HepG2 (cell line): ENCODE data around the gene TANGO2. TPM values are rescaled to one million over a fixed set of nuclear protein-coding genes. Genes with fewer than 3 reads are reported as not detected.

Source experiments
- ATAC-seq: fragments of 200-7000 bp; cut with Tn5 transposase; 3 replicates; pipeline ENCODE4 v1.9.1; 2020; ENCODE audit warnings: mild to moderate bottlenecking, moderate library complexity
- BruUV-seq: library from RNA; stranded (reverse); fragments of 400-500 nt; replicated peaks from 2 replicates; lab custom pipeline; 2021; lab: Mats Ljungman, UMichigan
- CTCF ChIA-PET: fragments of 300-600 bp; formaldehyde crosslinking; extraction: SDS; loops from one replicate; lab custom pipeline; 2021; ENCODE audit warnings: low total read pairs, inconsistent platforms, low intra/inter-chr PET ratio; lab: Yijun Ruan, JAX
- POLR2A ChIA-PET: fragments of 350-600 bp; sonication (Branson Sonifier 250); formaldehyde crosslinking; loops from one replicate; lab custom pipeline; 2020; ENCODE audit warnings: antibody characterized with exemption, inconsistent platforms; lab: Yijun Ruan, JAX
- DNase-seq: peaks from one replicate; pipeline ENCODE4 v3.0.0-alpha.2; 2015; ENCODE audit warnings: low spot score
- FAIRE-seq: peaks from 3 replicates; lab custom pipeline; 2011; peaks lifted over from hg19 to GRCh38; lab: Jason Lieb, UNC
- H2AFZ ChIP-seq: one replicate; pipeline ENCODE4 v1.6.1; 2011; ENCODE audit warnings: low read length, inconsistent platforms
- H3K27ac ChIP-seq: fragments of 300-600 bp; 3 replicates; pipeline ENCODE4 v1.8.0; 2011; ENCODE audit warnings: mixed run types, mild to moderate bottlenecking, mixed read lengths, low read length, inconsistent platforms; ENCODE audit not compliant: insufficient read depth; ENCODE audit errors: extremely low read length
- H3K27me3 ChIP-seq, 2 experiments: fragments of 200-600 bp in 1 of 2; 2 replicates in 1 of 2; 3 replicates in 1 of 2; pipeline versions ENCODE4 v1.6.0 to v1.8.0; 2011; ENCODE audit warnings: low read length in 2 of 2, mild to moderate bottlenecking in 2 of 2, moderate library complexity in 2 of 2, inconsistent platforms in 1 of 2; ENCODE audit not compliant: insufficient read depth in 2 of 2, control insufficient read depth in 1 of 2
- H3K36me3 ChIP-seq, 2 experiments: fragments of 200-600 bp in 1 of 2; replicated peaks in 1 of 2; 2 replicates in 1 of 2; 3 replicates in 1 of 2; pipeline versions ENCODE4 v1.5.1 to v1.8.0; 2011; ENCODE audit warnings: low read length in 2 of 2, inconsistent platforms in 1 of 2; ENCODE audit not compliant: insufficient read depth in 2 of 2, control insufficient read depth in 1 of 2
- H3K4me1 ChIP-seq: 2 replicates; pipeline ENCODE4 v1.5.1; 2012; ENCODE audit warnings: low read length, inconsistent platforms; ENCODE audit not compliant: insufficient read depth
- H3K4me2 ChIP-seq: 2 replicates; pipeline ENCODE4 v1.6.0; 2011; ENCODE audit warnings: low read depth, low read length, inconsistent platforms
- H3K4me3 ChIP-seq, 3 experiments: fragments of 200-600 bp in 1 of 3; sonication (generic), shearing (Covaris generic) in 1 of 3; replicated peaks in 1 of 3; 2 replicates each; pipeline ENCODE4 v1.5.1; 2011 to 2016; ENCODE audit warnings: low read length in 3 of 3, inconsistent platforms in 2 of 3, low read depth in 2 of 3, mild to moderate bottlenecking in 2 of 3, control low read depth in 1 of 3, mixed read lengths in 1 of 3; ENCODE audit not compliant: insufficient read depth in 1 of 3
- H3K79me2 ChIP-seq: one replicate; pipeline ENCODE4 v1.6.1; 2011; ENCODE audit warnings: low read length, inconsistent platforms; ENCODE audit not compliant: insufficient read depth
- H3K9ac ChIP-seq: 2 replicates; pipeline ENCODE4 v1.6.0; 2011; ENCODE audit warnings: mild to moderate bottlenecking, low read depth, low read length, inconsistent platforms; ENCODE audit not compliant: insufficient read depth
- H3K9me3 ChIP-seq: 2 replicates; pipeline ENCODE4 v1.5.1; 2012; ENCODE audit warnings: mild to moderate bottlenecking, low read length
- H4K20me1 ChIP-seq: 2 replicates; pipeline ENCODE4 v1.6.0; 2011; ENCODE audit warnings: inconsistent platforms, mild to moderate bottlenecking, low read length, moderate library complexity; ENCODE audit not compliant: insufficient read depth
- AGO2 ChIP-seq: fragments of 200-400 bp; formaldehyde crosslinking; optimal IDR thresholded peaks from 2 replicates; pipeline ENCODE3; 2017; ENCODE audit warnings: mild to moderate bottlenecking, low read depth, low read length, moderate library complexity
- FOSL1 ChIP-seq: sonication (generic); formaldehyde crosslinking; IDR thresholded peaks from 2 replicates; pipeline ENCODE4 v1.9.0; 2021; ENCODE audit warnings: missing genetic modification reagents, borderline replicate concordance
- GZF1 ChIP-seq: sonication (generic); formaldehyde crosslinking; IDR thresholded peaks from 2 replicates; pipeline ENCODE4 v1.5.1; 2020; ENCODE audit warnings: mild to moderate bottlenecking, missing genetic modification reagents
- HDAC6 ChIP-seq: fragments of 200-600 bp; sonication (generic); IDR thresholded peaks from 2 replicates; pipeline ENCODE4 v1.7.0; 2017; ENCODE audit warnings: mild to moderate bottlenecking, antibody characterized with exemption, low read length, low read depth
- NFATC3 ChIP-seq: sonication (generic); formaldehyde crosslinking; IDR thresholded peaks from 2 replicates; pipeline ENCODE4 v1.5.1; 2020; ENCODE audit warnings: mild to moderate bottlenecking, missing genetic modification reagents
- POLR2G ChIP-seq: fragments of 200-400 bp; formaldehyde crosslinking; IDR thresholded peaks from 2 replicates; pipeline ENCODE4 v1.6.1; 2018; ENCODE audit warnings: mild to moderate bottlenecking, low read depth, low read length, moderate library complexity
- TAF1 ChIP-seq: sonication (generic); formaldehyde crosslinking; IDR thresholded peaks from 2 replicates; pipeline ENCODE4 v1.4.0; 2020; ENCODE audit warnings: missing genetic modification reagents
- ZNF101 ChIP-seq: sonication (generic); formaldehyde crosslinking; IDR thresholded peaks from 2 replicates; pipeline ENCODE4 v1.4.0; 2020; ENCODE audit warnings: mild to moderate bottlenecking, low read depth, missing genetic modification reagents, borderline replicate concordance
- ZNF160 ChIP-seq: sonication (generic); formaldehyde crosslinking; IDR thresholded peaks from 2 replicates; pipeline ENCODE4 v1.8.0; 2022; ENCODE audit warnings: mild to moderate bottlenecking, inconsistent platforms, missing genetic modification reagents
- ZNF441 ChIP-seq: sonication (generic); formaldehyde crosslinking; IDR thresholded peaks from 2 replicates; pipeline ENCODE4 v1.7.0; 2021; ENCODE audit warnings: missing genetic modification reagents, borderline replicate concordance
- ZNF549 ChIP-seq: sonication (generic); formaldehyde crosslinking; IDR thresholded peaks from 2 replicates; pipeline ENCODE4 v1.5.0; 2020; ENCODE audit warnings: missing genetic modification reagents
- ZNF556 ChIP-seq: sonication (generic); formaldehyde crosslinking; IDR thresholded peaks from 2 replicates; pipeline ENCODE4 v1.4.0; 2020; ENCODE audit warnings: mild to moderate bottlenecking, missing genetic modification reagents, borderline replicate concordance
- ZNF557 ChIP-seq: sonication (generic); formaldehyde crosslinking; IDR thresholded peaks from 2 replicates; pipeline ENCODE4 v1.4.0; 2020; ENCODE audit warnings: missing genetic modification reagents
- ZNF772 ChIP-seq: sonication (generic); formaldehyde crosslinking; IDR thresholded peaks from 2 replicates; pipeline ENCODE4 v1.5.0; 2020; ENCODE audit warnings: mild to moderate bottlenecking, missing genetic modification reagents
- WGBS: methylation state at CpG from one replicate; pipeline ENCODE4 v1.1.6; 2017; ENCODE audit warnings: low lambda C conversion rate; 5-methylcytosine and 5-hydroxymethylcytosine counted together
- in situ Hi-C: cut with HindIII; loops from 2 replicates; pipeline ENCODE4 v1.10.0; 2017; ENCODE audit warnings: low pct_unique_long_range_greater_than_20kb; ENCODE audit not compliant: extremely low pct_ligation_motif_present
- intact Hi-C: fragments of 100-400 bp; cut with micrococcal nuclease; formaldehyde crosslinking; loops from one replicate; pipeline ENCODE4 v1.10.0; 2022; ENCODE audit not compliant: unreplicated experiment
- polyA plus RNA-seq, 8 experiments: library from polyadenylated mRNA; depleted of rRNA in 3 of 8; stranded (reverse) in 7 of 8; unstranded in 1 of 8; fragments of >200 nt; fragmentation: Illumina TruSeq in 4 of 8; extraction: Trizol in 4 of 8; gene quantifications; 2 replicates each; pipeline versions ENCODE4 v1.2.1 to v1.2.3, GENCODE V29; 2011 to 2016; ENCODE audit warnings: low read depth in 4 of 8, missing spikeins in 1 of 8, mixed read lengths in 1 of 8; ENCODE audit not compliant: insufficient read depth in 1 of 8
- total RNA-seq, 5 experiments: library from RNA; depleted of rRNA; stranded (reverse); fragments of >200 nt; fragmentation: Illumina TruSeq; extraction: Trizol; gene quantifications; 2 replicates each; pipeline ENCODE4 v1.2.3, GENCODE V29; 2016; ENCODE audit warnings: low read depth in 1 of 5
- TF ChIP-seq, protein P1 (sequence below): sonication (generic); formaldehyde crosslinking; IDR thresholded peaks from 2 replicates; pipeline ENCODE4 v1.4.0; 2020; ENCODE audit warnings: missing genetic modification reagents

The TANGO2 gene
- total and polyA plus RNA-seq, 2 of the 13 experiments (the other 11 are each of a cell fraction or from before 2014, with no cell fraction given): 12.9 to 14.8 TPM

DNA sequence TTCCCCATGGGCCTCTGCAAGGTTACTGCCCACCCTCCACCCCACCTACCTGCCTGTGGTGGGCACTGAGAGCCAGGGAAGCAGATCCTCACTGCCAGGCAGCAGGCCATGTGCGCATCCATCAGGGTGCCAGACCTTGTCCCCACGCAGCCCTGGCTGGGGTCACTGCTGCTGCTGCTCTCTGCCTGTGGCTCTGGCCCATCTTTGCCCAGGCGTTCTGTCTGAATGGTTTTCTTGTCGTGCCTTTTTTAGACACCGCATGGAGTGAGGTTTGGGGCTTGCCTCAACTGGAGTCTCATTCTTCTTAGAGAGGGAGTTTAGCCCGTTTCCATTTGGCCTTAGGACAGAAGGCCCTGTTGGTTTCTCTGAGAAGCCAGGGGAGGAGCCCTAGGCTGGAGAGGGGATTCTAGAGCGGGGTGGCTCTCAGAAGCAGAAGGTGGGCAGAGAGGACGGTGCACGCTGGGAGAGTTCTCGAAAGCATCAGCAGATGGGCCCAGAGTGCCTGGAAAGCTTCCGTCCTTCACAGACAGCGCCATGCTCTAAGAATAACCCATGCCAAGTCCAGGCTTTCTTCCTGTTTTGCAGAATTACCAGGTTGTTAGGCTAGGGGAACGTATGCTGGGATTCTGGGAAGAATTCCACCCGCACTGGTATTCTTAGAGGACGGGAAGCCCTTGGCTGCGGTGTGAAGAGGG is 8.1 kb downstream of the TANGO2 start:
- H3K4me2 ChIP-seq: no peak overlapping the region
- no peaks in the 10 kb centered on the region for H3K79me2 ChIP-seq
- no peaks in the 10 kb centered on the region for H4K20me1 ChIP-seq
- in situ Hi-C loops (no loop called here), intact Hi-C loops (no loop called here)
- CTCF ChIA-PET: no interaction called here
- BruUV-seq: no TSS peak
- H3K36me3 ChIP-seq: peaks cover 0 to 2% of the 10 kb centered on the region in 2 experiments; a peak in 2 of 5 replicates
- no peak overlapping the region for H3K9ac ChIP-seq
- ATAC-seq (no peak), DNase-seq (no peak), FAIRE-seq (no peak)
- no peak overlapping the region for H2AFZ ChIP-seq
- H3K9me3 ChIP-seq: no peaks in the 10 kb centered on the region
- H3K4me1 ChIP-seq: no peaks in the 10 kb centered on the region
- WGBS: 94% methylated on average over 13 of the region's 16 CpGs
- H3K27ac ChIP-seq: no peak overlapping the region
- H3K27me3 ChIP-seq: no peaks in the 10 kb centered on the region
- POLR2A ChIA-PET: no interaction called here
- H3K4me3 ChIP-seq: no peak overlapping the region
- peak; percentile 21 for TF ChIP-seq AGO2
- TF ChIP-seq ZNF160: no peak
- no peak for TF ChIP-seq ZNF549 (CRISPR knock-in tag)

DNA sequence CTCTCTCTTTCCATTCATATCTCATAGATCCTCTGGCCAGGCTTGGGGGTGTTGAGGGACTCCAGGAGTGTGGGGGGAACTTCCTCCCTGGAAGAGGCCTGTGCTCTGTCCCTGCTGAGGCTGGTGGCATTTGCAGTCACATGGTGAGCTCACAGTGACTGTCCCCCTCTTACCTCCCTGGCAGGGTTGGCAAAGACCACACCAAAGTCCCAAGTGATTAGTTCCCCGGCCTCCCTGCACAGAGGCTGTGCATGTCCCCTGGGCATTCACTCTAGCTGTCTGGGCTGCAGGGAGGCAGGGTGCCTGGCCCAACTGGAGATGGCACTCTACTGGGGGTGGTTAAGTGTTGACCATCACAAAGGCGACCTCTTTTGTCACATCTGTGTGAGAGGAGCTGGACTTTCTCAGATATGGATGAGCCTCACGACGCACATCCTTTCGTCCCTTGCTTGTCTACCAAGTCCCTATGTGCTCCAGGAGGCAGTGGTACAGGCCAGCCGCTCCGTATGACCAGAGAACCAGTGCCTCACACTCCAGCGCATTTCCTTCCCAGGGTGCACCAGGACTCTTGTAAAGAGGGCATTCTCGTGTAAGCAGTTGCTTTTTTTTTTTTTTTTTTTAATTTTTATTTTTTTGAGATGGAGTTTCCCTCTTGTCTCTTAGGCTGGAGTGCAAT is 8.8 kb downstream of the TANGO2 start:
- no peaks in the 10 kb centered on the region for H3K27me3 ChIP-seq
- H3K9me3 ChIP-seq: no peaks in the 10 kb centered on the region
- CTCF ChIA-PET: no interaction called here
- no peak overlapping the region for H3K4me2 ChIP-seq
- H3K9ac ChIP-seq: no peak overlapping the region
- H3K4me3 ChIP-seq: no peak overlapping the region
- peaks cover 0 to 2% of the 10 kb centered on the region in 2 experiments; a peak in 2 of 5 replicates for H3K36me3 ChIP-seq
- FAIRE-seq (no peak), ATAC-seq (no peak), DNase-seq (no peak)
- 94% methylated on average over 8 of the region's 9 CpGs for WGBS
- no peak overlapping the region for H3K27ac ChIP-seq
- H4K20me1 ChIP-seq: no peaks in the 10 kb centered on the region
- intact Hi-C loops (no loop called here), in situ Hi-C loops (no loop called here)
- BruUV-seq: no TSS peak
- no peak overlapping the region for H2AFZ ChIP-seq
- no peaks in the 10 kb centered on the region for H3K4me1 ChIP-seq
- POLR2A ChIA-PET: no interaction called here
- no peaks in the 10 kb centered on the region for H3K79me2 ChIP-seq
- TF ChIP-seq GZF1 (CRISPR knock-in tag) (no peak), ZNF772 (CRISPR knock-in tag) (no peak), ZNF101 (CRISPR knock-in tag) (no peak), HDAC6 (no peak), POLR2G (no peak), NFATC3 (CRISPR knock-in tag) (no peak), ZNF441 (no peak), ZNF556 (CRISPR knock-in tag) (no peak), FOSL1 (CRISPR knock-in tag) (no peak), ZNF557 (CRISPR knock-in tag) (no peak), TAF1 (CRISPR knock-in tag) (no peak)
- TF ChIP-seq, protein P1, sequence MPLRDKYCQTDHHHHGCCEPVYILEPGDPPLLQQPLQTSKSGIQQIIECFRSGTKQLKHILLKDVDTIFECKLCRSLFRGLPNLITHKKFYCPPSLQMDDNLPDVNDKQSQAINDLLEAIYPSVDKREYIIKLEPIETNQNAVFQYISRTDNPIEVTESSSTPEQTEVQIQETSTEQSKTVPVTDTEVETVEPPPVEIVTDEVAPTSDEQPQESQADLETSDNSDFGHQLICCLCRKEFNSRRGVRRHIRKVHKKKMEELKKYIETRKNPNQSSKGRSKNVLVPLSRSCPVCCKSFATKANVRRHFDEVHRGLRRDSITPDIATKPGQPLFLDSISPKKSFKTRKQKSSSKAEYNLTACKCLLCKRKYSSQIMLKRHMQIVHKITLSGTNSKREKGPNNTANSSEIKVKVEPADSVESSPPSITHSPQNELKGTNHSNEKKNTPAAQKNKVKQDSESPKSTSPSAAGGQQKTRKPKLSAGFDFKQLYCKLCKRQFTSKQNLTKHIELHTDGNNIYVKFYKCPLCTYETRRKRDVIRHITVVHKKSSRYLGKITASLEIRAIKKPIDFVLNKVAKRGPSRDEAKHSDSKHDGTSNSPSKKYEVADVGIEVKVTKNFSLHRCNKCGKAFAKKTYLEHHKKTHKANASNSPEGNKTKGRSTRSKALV (CRISPR knock-in tag): no peak
